Measurements from ENCODE around the gene ID1.
"Not testable (repeated sequence)": the region's sequence is repeated elsewhere in the genome, so short reads cannot be mapped to it uniquely, and the experiment has no call there.

The ID1 gene

DNA sequence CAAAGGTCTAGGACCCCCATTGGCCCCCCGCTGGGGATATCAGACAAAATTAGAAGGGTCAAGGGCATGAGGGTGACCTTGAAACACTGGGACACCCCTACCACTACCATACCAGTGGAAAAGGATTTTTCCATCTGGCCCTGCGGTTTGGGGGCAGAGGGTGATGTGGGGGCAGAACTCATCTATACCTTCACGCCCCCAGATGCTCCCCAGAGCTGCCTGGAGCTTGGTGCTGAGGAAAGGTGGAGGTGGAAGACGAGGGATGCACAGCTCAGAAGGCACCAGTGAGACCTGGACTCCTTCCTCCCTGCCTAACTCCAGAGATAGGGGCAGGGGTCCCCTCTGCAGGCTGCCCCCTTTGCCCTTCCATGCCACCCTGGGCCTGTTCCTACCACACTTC is 33.7 kb downstream of the ID1 start:
- no peak for DNase-seq

DNA sequence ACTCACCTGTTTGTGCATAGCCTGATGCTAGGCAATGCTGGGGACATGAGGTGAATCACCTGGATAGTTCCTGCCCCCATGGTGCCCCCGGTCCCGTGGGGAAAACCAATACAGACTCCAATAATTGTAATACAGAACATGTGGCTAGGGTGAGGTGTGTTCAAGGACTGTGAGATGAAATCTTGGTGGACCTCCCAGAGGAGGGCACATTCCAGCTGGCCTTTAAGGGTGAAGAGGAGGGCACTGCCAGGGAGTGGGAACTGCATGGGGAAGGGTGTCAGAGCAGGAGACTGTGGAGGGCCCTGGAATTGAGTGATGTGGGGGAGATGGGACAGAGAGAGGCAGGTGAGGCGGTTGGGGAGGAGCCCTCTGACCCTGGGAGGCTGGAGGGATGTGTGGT is 35.2 kb downstream of the ID1 start:
- DNase-seq, result no peak

DNA sequence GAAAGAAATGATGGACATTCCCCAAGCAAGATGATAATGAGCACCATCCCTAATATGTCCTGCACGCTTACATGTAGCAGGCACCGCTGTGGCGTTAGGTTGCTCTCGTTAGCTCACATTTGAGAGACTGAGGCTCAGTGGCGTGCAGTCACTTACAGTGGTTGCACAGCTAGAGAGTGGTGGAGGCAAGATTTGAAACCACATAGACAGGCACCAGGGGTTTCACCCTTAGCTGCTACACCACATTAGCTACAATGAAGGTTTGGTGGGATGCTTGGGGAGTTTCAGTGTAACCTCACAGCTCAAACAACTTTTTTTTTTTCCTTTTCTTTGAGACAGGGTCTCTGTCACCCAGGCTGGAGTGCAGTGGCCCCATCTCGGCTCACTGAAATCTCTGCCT is 36.3 kb downstream of the ID1 start:
- DNase-seq, result no peak

DNA sequence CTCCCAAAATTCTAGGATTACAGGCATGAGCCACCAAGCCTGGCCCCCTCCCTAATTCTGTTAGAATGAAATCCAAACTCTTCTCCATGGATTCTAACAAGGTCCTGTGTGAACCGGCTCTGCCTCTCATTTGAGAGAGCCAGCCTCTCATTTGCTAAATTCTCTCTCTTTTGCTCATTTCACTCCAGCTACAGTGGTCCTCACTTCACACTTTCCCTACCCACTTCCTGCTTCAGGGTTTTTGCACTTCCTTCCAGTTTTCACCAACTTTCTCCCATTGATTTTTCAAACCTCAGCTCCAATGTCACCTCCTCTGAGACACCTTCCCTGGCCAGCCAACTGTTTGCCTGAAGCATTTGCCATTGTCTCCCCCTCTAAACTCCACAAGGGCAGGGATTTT is 37.7 kb downstream of the ID1 start:
- DNase-seq, result no peak

DNA sequence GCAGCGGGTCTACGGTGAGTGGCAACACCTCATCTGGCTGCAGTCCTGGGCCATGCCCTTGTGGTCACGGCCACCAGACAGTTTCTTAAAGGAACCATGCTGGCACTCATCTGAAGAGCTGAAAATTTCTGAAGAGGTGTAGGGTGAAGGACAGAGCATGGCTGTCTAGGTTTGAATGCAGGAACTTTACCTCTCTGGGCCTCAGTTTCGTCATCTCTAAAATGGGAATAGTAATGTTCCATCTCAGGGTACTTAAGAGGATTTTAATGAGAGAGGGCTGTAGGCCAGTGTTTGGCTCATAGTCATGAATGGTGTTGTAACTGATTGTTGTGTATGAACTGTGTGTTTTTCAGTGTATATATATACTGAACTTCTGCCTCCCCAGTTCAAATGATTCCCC is 38.4 kb downstream of the ID1 start:
- DNase-seq, result no peak

DNA sequence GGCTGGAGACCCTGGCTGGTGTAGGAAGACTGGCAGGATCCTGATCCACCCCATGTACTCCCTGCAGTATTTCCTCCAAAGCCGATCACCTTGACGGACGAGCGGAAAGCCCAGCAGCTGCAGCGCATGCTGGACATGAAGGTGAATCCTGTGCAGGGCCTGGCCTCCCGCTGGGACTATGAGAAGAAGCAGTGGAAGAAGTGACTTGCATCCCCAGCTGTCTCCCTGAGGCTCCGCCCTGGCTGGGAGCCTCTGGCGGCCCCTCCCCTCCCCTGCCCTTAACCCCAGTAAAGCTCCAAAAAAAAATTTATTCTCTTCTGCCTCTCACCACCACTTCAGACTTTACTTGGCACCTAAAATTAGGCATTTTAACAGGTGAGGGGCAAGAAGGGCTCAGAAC is 39.6 kb downstream of the ID1 start:
- DNase-seq, result no peak

DNA sequence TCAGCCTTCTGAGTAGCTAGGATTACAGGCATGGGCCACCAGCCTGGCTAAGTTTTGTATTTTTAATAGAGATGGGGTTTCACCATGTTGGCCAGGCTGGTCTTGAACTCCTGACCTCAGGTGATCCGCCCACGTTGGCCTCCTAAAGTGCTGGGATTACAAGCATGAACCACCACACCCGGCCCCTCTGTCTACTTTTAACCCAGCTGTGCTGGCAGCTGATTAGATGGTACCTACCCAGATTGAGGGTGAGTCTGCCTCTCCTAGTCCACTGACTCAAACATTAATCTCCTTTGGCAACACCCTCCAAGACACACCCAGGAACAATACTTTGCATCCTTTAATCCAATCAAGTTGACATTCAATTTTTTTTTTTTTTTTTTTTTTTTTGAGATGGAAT is 43.0 kb downstream of the ID1 start:
- DNase-seq, result not testable (repeated sequence)

DNA sequence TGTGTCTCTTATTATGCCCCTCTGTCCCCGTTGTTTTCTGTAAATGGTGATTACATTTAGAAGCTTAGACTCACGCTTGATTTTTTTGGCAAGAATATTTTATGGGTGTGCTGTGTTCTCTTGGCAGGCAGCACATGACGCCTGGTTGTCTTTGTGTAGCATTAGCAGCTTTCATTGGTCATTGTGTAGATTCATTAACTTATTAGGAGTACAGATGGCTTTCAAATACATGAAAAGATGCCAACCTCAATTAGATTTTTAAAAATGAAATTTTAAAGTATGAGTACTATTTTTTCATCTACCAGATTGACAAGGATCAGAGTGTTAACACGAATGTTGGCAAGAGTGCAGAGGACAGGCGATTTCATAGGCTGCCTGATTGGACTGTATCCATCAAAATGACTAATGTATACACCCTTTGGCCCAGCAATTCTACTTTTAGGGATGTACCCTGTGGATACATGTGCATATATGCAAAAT is 47.9 kb downstream of the ID1 start:
- no peak for DNase-seq

DNA sequence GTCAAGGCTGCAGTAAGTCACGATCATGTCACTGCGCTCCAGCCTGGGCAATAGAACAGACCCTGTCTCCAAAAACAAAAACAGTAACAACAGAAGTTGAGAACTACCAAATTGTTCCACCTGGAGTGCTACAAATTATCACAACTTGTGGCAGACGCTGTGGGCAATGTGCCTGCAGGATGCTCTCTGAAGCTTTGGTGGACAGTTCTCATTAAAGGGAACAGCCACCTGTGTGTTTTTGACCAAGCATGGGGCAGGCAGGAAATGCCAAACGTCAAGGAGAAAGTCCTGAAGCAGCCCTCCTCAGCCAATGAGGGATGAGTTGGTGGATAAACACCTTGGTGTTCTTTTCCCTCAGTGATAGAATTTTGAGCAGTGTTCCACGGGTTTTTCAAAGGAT is 48.5 kb downstream of the ID1 start:
- no peak for DNase-seq

DNA sequence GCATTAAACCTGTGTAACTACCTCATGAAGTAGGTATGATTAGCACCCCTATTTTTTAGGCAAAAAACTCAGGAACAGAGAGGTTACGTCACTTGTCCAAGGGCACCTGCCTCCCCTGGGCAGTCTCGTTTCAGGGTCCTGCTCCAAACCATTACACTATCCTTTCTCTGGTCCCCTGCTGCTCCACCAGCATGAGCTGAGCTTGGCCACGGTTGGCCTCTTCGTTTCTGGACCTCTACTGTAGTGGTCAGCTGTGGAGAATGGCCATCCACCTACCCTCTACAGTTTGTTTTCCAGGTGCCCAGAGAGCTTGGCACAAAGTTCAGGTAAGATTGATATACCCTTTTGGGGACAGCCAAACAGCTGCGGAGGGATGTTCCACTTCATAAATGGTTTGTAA is 49.4 kb downstream of the ID1 start:
- DNase-seq, result no peak

Data from DMS153 (cell line).